WTC11 (cell line): ENCODE data around the gene ILKAP. TPM values are rescaled to one million over a fixed set of nuclear protein-coding genes. Genes with fewer than 3 reads are reported as not detected.

Experiments
- ATF1 ChIP-seq: sonication (generic); formaldehyde crosslinking; IDR thresholded peaks from 2 replicates; pipeline ENCODE4 v1.8.1; 2023; ENCODE audit warnings: mild to moderate bottlenecking, moderate library complexity, missing genetic modification reagents
- ELF4 ChIP-seq: sonication (generic); formaldehyde crosslinking; IDR thresholded peaks from 2 replicates; pipeline ENCODE4 v1.8.1; 2022; ENCODE audit warnings: low read depth, mild to moderate bottlenecking, moderate library complexity, missing genetic modification reagents
- FOXJ3 ChIP-seq: sonication (generic); formaldehyde crosslinking; IDR thresholded peaks from 2 replicates; pipeline ENCODE4 v1.9.0; 2021; ENCODE audit warnings: missing genetic modification reagents, mild to moderate bottlenecking, borderline replicate concordance
- FOXK1 ChIP-seq: sonication (generic); formaldehyde crosslinking; IDR thresholded peaks from 2 replicates; pipeline ENCODE4 v1.8.0; 2022; ENCODE audit warnings: mild to moderate bottlenecking, moderate library complexity, missing genetic modification reagents
- JAZF1 ChIP-seq: fragments of 250-450 bp; sonication (Bioruptor Pico); IDR thresholded peaks from 2 replicates; pipeline ENCODE4 v1.9.0; 2021; ENCODE audit warnings: moderate library complexity, mild to moderate bottlenecking, inconsistent platforms
- MXD4 ChIP-seq: fragments of 250-450 bp; sonication (Bioruptor Pico); IDR thresholded peaks from 2 replicates; pipeline ENCODE4 v1.8.0; 2021; ENCODE audit warnings: mild to moderate bottlenecking, moderate library complexity, borderline replicate concordance
- NFYB ChIP-seq: sonication (generic); formaldehyde crosslinking; conservative IDR thresholded peaks from 2 replicates; pipeline ENCODE4 v1.8.0; 2022; ENCODE audit warnings: low read depth, missing genetic modification reagents
- ZNF138 ChIP-seq: sonication (generic); formaldehyde crosslinking; conservative IDR thresholded peaks from 2 replicates; pipeline ENCODE4 v1.8.1; 2022; ENCODE audit warnings: mild to moderate bottlenecking, moderate library complexity, missing genetic modification reagents
- ZNF396 ChIP-seq: fragments of 250-450 bp; sonication (Bioruptor Pico); IDR thresholded peaks from 2 replicates; pipeline ENCODE4 v1.8.0; 2021; ENCODE audit warnings: mild to moderate bottlenecking, moderate library complexity, borderline replicate concordance
- total RNA-seq: library from RNA; stranded (reverse); gene quantifications from 3 replicates; pipeline ENCODE4 v1.2.3, GENCODE V29; 2021
- TF ChIP-seq, protein P1 (sequence below): fragments of 250-450 bp; sonication (Bioruptor Pico); IDR thresholded peaks from 2 replicates; pipeline ENCODE4 v1.9.0; 2021; ENCODE audit warnings: mild to moderate bottlenecking
- TF ChIP-seq, protein P2 (sequence below): sonication (generic); formaldehyde crosslinking; IDR thresholded peaks from 2 replicates; pipeline ENCODE4 v1.8.0; 2022; ENCODE audit warnings: missing genetic modification reagents
- TF ChIP-seq, protein P3 (sequence below): fragments of 250-450 bp; sonication (Bioruptor Pico); IDR thresholded peaks from 2 replicates; pipeline ENCODE4 v1.8.0; 2021; ENCODE audit warnings: mild to moderate bottlenecking
- TF ChIP-seq, protein P4 (sequence below): sonication (generic); formaldehyde crosslinking; IDR thresholded peaks from 2 replicates; pipeline ENCODE4 v1.8.1; 2022; ENCODE audit warnings: low read depth, missing genetic modification reagents, borderline replicate concordance
- TF ChIP-seq, protein P5 (sequence below): sonication (generic); formaldehyde crosslinking; IDR thresholded peaks from 2 replicates; pipeline ENCODE4 v1.8.1; 2022; ENCODE audit warnings: mild to moderate bottlenecking, missing genetic modification reagents, moderate library complexity, borderline replicate concordance
- TF ChIP-seq, protein P6 (sequence below): sonication (generic); formaldehyde crosslinking; IDR thresholded peaks from 2 replicates; pipeline ENCODE4 v1.8.0; 2023; ENCODE audit warnings: mild to moderate bottlenecking, missing genetic modification reagents
- TF ChIP-seq, protein P7 (sequence below): sonication (generic); formaldehyde crosslinking; IDR thresholded peaks from 2 replicates; pipeline ENCODE4 v1.8.1; 2023; ENCODE audit warnings: mild to moderate bottlenecking, missing genetic modification reagents
- TF ChIP-seq, protein P8 (sequence below): sonication (generic); formaldehyde crosslinking; conservative IDR thresholded peaks from 2 replicates; pipeline ENCODE4 v1.8.1; 2022; ENCODE audit warnings: mild to moderate bottlenecking, missing genetic modification reagents
- TF ChIP-seq, protein P9 (sequence below): sonication (generic); formaldehyde crosslinking; IDR thresholded peaks from 2 replicates; pipeline ENCODE4 v1.8.0; 2022; ENCODE audit warnings: mild to moderate bottlenecking, missing genetic modification reagents
- TF ChIP-seq, protein P10 (sequence below): sonication (generic); formaldehyde crosslinking; IDR thresholded peaks from 2 replicates; pipeline ENCODE4 v1.8.0; 2022; ENCODE audit warnings: mild to moderate bottlenecking, missing genetic modification reagents

The ILKAP gene
- total RNA-seq, 1 experiment from 2014 or later: 32.7 TPM

DNA sequence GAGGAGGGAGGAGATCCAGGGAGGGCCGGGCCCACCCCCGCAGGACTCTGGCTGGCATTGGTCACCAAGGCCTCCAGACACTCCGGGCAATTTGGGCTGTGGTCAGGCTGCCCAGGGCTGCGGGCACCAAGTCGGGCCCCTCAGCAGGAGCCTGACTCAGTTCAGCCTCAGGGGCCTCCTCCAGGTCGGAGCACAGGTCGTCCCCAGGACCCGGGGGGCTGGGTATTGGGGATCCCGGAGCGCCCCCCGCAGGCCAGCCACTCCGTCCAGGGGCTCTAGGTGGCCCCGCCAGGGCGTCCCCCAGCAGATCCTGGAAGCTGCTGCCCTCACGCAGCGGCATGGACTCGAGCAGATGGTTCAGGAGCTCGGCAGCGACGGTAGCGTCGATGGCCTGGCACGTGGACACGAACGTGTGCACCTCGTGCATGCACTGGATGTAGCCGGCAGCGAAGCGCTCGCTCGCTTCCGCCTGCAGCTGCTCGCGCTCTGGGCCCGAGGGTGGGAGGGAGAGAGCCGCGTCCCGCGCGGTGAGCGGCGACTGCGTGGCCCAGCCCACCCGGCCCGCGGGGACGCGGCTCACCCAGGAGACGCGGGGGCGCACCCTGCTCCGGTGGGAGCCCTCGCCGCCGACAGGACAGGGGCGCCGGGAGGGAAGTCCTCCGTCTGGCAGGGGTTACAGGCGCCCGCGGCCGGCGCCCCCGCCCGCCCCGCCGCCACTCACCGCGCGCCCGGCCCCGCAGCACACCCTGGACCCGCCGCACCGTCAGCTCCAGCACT lies 35.5 kb upstream of the ILKAP start (continued):
- TF ChIP-seq, protein P1, sequence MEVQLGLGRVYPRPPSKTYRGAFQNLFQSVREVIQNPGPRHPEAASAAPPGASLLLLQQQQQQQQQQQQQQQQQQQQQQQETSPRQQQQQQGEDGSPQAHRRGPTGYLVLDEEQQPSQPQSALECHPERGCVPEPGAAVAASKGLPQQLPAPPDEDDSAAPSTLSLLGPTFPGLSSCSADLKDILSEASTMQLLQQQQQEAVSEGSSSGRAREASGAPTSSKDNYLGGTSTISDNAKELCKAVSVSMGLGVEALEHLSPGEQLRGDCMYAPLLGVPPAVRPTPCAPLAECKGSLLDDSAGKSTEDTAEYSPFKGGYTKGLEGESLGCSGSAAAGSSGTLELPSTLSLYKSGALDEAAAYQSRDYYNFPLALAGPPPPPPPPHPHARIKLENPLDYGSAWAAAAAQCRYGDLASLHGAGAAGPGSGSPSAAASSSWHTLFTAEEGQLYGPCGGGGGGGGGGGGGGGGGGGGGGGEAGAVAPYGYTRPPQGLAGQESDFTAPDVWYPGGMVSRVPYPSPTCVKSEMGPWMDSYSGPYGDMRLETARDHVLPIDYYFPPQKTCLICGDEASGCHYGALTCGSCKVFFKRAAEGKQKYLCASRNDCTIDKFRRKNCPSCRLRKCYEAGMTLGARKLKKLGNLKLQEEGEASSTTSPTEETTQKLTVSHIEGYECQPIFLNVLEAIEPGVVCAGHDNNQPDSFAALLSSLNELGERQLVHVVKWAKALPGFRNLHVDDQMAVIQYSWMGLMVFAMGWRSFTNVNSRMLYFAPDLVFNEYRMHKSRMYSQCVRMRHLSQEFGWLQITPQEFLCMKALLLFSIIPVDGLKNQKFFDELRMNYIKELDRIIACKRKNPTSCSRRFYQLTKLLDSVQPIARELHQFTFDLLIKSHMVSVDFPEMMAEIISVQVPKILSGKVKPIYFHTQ (CRISPR knock-in tag): no peak
- TF ChIP-seq, protein P2, sequence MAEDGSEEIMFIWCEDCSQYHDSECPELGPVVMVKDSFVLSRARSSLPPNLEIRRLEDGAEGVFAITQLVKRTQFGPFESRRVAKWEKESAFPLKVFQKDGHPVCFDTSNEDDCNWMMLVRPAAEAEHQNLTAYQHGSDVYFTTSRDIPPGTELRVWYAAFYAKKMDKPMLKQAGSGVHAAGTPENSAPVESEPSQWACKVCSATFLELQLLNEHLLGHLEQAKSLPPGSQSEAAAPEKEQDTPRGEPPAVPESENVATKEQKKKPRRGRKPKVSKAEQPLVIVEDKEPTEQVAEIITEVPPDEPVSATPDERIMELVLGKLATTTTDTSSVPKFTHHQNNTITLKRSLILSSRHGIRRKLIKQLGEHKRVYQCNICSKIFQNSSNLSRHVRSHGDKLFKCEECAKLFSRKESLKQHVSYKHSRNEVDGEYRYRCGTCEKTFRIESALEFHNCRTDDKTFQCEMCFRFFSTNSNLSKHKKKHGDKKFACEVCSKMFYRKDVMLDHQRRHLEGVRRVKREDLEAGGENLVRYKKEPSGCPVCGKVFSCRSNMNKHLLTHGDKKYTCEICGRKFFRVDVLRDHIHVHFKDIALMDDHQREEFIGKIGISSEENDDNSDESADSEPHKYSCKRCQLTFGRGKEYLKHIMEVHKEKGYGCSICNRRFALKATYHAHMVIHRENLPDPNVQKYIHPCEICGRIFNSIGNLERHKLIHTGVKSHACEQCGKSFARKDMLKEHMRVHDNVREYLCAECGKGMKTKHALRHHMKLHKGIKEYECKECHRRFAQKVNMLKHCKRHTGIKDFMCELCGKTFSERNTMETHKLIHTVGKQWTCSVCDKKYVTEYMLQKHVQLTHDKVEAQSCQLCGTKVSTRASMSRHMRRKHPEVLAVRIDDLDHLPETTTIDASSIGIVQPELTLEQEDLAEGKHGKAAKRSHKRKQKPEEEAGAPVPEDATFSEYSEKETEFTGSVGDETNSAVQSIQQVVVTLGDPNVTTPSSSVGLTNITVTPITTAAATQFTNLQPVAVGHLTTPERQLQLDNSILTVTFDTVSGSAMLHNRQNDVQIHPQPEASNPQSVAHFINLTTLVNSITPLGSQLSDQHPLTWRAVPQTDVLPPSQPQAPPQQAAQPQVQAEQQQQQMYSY (CRISPR knock-in tag): peak; percentile 88
- TF ChIP-seq ATF1 (CRISPR knock-in tag): peak; percentile 98; the same call in 1 of the 2 replicates
- TF ChIP-seq ELF4 (CRISPR knock-in tag): peak; percentile 96
- TF ChIP-seq ZNF138 (CRISPR knock-in tag): peak; percentile 98
- TF ChIP-seq, protein P3, sequence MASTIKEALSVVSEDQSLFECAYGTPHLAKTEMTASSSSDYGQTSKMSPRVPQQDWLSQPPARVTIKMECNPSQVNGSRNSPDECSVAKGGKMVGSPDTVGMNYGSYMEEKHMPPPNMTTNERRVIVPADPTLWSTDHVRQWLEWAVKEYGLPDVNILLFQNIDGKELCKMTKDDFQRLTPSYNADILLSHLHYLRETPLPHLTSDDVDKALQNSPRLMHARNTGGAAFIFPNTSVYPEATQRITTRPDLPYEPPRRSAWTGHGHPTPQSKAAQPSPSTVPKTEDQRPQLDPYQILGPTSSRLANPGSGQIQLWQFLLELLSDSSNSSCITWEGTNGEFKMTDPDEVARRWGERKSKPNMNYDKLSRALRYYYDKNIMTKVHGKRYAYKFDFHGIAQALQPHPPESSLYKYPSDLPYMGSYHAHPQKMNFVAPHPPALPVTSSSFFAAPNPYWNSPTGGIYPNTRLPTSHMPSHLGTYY (CRISPR knock-in tag): no peak
- TF ChIP-seq, protein P4, sequence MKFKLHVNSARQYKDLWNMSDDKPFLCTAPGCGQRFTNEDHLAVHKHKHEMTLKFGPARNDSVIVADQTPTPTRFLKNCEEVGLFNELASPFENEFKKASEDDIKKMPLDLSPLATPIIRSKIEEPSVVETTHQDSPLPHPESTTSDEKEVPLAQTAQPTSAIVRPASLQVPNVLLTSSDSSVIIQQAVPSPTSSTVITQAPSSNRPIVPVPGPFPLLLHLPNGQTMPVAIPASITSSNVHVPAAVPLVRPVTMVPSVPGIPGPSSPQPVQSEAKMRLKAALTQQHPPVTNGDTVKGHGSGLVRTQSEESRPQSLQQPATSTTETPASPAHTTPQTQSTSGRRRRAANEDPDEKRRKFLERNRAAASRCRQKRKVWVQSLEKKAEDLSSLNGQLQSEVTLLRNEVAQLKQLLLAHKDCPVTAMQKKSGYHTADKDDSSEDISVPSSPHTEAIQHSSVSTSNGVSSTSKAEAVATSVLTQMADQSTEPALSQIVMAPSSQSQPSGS (CRISPR knock-in tag): peak; percentile 99
- TF ChIP-seq FOXK1: peak; percentile 99
- TF ChIP-seq MXD4 (CRISPR knock-in tag): no peak
- TF ChIP-seq ZNF396: no peak
- TF ChIP-seq JAZF1 (CRISPR knock-in tag): no peak
- TF ChIP-seq, protein P5, sequence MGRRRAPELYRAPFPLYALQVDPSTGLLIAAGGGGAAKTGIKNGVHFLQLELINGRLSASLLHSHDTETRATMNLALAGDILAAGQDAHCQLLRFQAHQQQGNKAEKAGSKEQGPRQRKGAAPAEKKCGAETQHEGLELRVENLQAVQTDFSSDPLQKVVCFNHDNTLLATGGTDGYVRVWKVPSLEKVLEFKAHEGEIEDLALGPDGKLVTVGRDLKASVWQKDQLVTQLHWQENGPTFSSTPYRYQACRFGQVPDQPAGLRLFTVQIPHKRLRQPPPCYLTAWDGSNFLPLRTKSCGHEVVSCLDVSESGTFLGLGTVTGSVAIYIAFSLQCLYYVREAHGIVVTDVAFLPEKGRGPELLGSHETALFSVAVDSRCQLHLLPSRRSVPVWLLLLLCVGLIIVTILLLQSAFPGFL (CRISPR knock-in tag): peak; percentile 99
- TF ChIP-seq, protein P6, sequence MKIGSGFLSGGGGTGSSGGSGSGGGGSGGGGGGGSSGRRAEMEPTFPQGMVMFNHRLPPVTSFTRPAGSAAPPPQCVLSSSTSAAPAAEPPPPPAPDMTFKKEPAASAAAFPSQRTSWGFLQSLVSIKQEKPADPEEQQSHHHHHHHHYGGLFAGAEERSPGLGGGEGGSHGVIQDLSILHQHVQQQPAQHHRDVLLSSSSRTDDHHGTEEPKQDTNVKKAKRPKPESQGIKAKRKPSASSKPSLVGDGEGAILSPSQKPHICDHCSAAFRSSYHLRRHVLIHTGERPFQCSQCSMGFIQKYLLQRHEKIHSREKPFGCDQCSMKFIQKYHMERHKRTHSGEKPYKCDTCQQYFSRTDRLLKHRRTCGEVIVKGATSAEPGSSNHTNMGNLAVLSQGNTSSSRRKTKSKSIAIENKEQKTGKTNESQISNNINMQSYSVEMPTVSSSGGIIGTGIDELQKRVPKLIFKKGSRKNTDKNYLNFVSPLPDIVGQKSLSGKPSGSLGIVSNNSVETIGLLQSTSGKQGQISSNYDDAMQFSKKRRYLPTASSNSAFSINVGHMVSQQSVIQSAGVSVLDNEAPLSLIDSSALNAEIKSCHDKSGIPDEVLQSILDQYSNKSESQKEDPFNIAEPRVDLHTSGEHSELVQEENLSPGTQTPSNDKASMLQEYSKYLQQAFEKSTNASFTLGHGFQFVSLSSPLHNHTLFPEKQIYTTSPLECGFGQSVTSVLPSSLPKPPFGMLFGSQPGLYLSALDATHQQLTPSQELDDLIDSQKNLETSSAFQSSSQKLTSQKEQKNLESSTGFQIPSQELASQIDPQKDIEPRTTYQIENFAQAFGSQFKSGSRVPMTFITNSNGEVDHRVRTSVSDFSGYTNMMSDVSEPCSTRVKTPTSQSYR (CRISPR knock-in tag): peak; percentile 99
- peak; percentile 76 for TF ChIP-seq NFYB (CRISPR knock-in tag)
- TF ChIP-seq, protein P7, sequence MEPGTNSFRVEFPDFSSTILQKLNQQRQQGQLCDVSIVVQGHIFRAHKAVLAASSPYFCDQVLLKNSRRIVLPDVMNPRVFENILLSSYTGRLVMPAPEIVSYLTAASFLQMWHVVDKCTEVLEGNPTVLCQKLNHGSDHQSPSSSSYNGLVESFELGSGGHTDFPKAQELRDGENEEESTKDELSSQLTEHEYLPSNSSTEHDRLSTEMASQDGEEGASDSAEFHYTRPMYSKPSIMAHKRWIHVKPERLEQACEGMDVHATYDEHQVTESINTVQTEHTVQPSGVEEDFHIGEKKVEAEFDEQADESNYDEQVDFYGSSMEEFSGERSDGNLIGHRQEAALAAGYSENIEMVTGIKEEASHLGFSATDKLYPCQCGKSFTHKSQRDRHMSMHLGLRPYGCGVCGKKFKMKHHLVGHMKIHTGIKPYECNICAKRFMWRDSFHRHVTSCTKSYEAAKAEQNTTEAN (CRISPR knock-in tag): peak; percentile 99
- TF ChIP-seq, protein P8, sequence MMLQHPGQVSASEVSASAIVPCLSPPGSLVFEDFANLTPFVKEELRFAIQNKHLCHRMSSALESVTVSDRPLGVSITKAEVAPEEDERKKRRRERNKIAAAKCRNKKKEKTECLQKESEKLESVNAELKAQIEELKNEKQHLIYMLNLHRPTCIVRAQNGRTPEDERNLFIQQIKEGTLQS: peak; percentile 98
- TF ChIP-seq, protein P9, sequence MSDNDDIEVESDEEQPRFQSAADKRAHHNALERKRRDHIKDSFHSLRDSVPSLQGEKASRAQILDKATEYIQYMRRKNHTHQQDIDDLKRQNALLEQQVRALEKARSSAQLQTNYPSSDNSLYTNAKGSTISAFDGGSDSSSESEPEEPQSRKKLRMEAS (CRISPR knock-in tag): peak; percentile 100
- TF ChIP-seq FOXJ3 (CRISPR knock-in tag): peak; percentile 83; the same call in 1 of the 2 replicates
- TF ChIP-seq, protein P10, sequence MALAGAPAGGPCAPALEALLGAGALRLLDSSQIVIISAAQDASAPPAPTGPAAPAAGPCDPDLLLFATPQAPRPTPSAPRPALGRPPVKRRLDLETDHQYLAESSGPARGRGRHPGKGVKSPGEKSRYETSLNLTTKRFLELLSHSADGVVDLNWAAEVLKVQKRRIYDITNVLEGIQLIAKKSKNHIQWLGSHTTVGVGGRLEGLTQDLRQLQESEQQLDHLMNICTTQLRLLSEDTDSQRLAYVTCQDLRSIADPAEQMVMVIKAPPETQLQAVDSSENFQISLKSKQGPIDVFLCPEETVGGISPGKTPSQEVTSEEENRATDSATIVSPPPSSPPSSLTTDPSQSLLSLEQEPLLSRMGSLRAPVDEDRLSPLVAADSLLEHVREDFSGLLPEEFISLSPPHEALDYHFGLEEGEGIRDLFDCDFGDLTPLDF: peak; percentile 99
